NK-92 treated with Interleukin-12 subunit alpha and Interleukin-12 subunit beta, amount 100 ng/mL, for 24 hours (cell line): ENCODE measurements around the gene CLEC16A.

ENCODE experiments used
- DNase-seq: peaks from one replicate; lab custom pipeline; 2025; lab: John Stamatoyannopoulos, UW

The CLEC16A gene

DNA sequence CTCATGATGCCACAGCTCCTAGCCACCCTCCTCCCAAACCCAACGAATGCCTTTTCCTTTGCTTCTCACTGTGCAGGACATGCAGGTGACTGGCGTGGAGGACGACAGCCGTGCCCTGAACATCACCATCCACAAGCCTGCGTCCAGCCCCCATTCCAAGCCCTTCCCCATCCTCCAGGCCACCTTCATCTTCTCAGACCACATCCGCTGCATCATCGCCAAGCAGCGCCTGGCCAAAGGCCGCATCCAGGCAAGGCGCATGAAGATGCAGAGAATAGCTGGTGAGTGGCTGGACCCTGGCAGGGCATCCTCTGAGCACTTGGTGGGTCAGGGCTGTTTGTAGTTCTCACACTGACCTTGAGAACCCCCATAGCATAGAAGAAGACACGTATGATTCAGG is 179.3 kb downstream of the CLEC16A start:
- no peak for DNase-seq

DNA sequence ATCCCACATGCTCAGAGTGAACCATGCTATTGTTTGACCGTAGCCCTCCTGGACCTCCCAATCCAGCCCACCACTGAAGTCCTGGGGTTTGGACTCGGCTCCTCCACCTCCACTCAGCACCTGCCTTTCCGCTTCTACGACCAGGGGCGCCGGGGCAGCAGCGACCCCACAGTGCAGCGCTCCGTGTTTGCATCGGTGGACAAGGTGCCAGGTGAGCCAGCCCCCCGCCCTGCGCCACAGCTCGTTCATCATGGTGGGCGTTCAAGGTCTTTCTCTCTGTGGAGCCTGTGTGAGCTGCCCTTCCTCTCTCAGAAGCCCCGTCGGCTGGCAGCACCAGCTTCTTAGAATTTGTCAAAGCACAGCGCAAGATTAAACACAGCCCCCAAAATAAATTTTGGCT is 181.6 kb downstream of the CLEC16A start:
- no peak for DNase-seq

DNA sequence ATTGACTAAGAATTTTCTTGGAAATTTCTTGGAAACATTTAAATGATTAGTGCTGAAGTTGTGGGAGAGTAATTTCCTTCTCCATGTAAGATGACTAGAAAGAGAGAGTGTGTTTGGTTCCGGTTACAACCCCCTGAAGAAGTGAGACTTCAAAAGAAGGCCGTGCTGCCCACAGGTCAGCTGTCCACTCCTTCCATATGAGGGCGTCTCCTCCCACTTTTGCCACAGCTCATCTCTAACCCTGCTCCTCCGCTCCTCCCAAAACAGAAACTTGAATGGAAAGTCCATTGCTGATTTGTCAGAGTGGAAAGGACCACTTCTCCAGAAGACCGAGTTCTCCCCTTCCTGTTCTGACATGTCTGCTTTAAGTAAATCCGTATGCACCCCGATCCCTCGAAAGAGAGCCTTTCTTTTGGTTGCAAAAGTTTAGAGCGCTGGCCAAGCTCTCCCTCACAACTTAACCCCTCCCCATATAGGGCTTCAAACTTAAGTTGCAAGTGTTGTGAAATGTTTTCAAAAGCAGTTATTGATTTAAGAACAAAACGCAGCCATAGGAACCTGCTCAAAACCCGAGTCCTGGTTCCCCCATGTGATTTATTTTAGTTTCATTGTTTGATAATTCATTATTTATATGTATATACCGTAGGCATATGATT is 182.2 kb downstream of the CLEC16A start:
- no peak for DNase-seq

DNA sequence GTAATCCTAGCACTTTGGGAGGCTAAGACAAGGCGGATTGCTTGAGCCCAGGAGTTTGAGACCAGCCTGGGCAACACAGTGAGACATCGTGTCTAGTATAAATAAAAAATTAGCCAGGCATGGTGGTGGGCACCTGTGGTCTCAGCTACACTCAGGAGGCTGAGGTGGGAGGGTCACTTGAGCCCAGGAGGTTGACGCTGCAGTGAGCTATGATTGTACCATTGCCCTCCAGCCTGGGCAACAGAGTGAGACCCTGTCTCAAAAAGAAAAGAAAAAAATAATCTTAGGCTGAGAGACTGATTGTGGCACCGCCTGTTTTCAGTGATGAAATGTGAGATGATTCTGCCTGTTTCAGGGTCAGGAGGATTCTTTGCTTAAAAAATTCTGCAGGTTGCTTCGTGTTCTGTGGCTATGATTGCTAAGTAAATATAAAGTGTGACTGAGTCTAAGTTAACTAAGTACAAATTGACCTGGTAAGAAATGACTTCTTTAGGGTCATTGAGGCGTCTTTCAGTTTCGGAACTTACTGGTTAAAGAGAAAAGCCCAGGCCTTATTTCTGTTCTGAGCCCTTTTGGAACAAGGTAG is 183.3 kb downstream of the CLEC16A start:
- DNase-seq, result no peak

DNA sequence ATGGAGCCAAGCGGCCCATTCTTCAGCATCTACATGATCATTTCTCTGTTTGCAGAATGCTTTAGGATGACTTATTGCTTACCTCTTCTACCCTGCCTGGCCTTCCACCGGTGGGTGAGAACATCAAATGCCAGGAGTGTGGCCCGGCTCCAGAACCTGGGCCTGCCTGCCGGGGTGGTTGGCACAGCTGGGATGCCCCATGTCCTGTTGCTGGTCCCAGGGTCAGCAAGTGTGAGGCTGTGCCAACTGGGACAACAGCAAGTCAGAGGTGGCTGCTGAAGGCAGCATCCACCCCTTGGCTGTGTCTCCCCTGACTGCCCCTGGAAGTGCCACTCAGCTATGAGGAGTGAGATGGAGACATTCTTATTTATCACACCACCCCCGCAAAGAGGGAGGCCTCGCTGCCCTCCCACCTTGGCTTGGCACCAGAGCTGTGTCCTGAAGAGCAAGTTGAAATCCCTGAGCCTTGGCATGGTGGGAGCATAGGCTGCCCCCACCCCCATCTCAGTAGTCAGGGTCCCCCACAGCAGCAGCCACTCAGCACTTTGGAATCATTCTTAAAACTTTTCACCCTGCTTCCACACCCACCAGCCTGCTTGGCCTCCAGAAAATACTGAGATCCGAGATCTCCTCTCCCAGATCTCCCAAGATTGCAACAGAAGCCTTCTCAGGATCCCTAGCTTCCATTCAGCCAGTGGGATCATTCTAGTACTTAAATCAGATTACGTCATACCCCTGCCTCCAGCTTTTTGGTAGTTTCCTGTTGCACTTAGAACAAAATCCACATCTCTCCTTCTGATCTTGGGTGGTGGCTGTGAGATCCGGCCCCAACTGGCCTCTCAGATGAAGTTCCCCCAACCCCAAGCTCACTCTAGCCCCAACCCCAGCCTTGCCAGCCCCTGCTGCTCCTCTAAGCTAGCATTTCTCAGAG is 184.1 kb downstream of the CLEC16A start:
- no peak for DNase-seq

DNA sequence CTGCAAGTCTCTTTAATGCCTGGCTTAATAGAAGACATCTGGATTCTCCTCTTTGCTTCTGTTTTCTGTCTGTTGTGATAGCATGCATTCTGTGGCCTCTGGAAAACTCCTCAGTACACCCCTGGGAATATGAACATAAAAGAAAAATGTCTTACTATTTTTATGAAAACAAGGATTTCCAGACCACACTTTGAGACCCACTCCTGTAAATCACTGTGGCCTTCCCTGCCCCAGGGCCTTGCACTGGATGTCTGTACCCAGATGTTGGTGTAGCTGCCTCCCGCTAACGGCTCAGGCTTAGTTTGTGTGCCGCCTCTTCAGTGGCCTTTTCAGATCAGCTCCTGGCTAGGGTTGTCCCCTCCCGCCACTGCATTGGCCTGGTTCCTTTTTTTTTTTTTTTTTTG is 185.0 kb downstream of the CLEC16A start:
- DNase-seq, result no peak

DNA sequence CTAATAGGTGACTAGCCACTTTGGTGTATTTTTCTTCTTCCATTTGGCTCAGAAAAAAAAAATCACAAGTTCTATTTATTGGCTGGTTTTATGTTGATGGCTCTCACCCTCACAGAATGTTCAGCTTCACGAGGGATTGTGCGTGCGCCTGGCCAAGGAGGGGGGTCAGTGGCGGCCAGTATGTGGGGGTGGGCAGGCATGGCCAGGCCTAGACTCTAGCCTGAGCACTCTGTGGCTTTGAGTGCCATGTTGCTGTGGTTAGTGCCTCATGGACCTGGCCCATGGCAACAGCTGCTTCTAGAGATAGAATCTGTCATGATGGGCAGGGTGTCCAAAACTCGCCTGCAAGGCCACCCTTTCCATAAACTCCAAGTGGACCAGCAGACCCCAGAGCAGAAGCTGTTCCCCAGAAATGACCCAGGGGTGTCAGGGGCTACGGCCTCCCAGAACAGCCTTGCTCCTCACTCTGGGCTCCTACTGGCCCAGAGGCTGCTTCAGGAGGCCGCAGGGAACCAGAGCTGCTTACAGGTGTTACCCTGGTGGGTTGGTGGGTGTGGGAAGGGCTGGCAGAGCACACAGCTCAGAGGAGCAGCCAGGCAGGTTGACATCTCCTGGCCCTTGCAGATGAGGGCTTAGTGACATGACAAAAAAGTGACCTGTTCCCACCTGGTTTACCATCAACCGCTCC is 186.8 kb downstream of the CLEC16A start:
- DNase-seq, result no peak

DNA sequence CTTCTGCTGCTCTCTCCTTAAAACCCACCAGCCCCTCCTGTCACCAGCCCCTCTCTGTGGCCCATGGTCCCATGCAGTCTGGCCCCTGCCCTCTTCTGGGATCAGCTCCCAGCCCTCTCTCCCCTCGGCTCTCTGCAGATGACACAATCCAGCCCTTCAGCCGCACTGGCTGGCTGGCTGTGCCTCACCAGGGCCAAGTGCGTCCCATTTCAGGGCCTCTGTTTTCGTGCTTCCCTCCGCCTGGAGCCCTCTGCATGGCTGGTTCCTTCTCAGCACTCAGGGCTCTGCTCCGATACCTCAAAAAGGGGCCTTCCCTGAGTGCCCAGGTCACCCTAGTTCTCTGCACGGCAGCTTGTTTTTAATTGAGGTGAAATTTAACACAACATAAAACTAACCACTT is 187.3 kb downstream of the CLEC16A start:
- DNase-seq, result no peak

DNA sequence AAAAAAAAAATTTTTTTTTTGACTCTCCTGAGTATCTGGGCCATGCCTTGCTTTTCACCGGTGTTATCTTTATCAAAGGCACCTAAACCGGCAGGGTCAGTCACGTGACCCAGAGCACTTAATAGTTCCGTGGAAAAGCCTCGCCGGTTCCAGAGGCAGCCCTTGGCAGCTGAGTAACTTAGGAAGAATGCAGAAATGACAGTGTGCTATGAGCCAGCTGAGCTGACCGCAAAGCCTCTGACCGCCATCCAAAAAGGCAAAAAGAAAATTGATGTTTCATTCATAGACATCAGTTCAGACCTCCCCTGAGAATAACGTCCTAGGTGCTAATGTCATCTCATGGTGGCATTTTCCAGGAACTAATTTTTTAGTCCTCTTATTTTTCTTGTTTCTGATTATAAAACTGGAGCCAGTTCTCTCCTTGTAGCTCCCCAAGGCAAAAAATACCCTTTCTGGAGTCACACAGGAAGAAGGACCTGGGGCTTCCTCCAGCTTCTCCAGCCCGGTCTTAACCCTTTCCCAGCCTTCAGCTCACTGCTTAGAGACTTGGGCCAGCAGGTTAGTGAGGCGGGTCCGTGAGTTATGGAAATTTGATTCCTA is 189.1 kb downstream of the CLEC16A start:
- no peak for DNase-seq

DNA sequence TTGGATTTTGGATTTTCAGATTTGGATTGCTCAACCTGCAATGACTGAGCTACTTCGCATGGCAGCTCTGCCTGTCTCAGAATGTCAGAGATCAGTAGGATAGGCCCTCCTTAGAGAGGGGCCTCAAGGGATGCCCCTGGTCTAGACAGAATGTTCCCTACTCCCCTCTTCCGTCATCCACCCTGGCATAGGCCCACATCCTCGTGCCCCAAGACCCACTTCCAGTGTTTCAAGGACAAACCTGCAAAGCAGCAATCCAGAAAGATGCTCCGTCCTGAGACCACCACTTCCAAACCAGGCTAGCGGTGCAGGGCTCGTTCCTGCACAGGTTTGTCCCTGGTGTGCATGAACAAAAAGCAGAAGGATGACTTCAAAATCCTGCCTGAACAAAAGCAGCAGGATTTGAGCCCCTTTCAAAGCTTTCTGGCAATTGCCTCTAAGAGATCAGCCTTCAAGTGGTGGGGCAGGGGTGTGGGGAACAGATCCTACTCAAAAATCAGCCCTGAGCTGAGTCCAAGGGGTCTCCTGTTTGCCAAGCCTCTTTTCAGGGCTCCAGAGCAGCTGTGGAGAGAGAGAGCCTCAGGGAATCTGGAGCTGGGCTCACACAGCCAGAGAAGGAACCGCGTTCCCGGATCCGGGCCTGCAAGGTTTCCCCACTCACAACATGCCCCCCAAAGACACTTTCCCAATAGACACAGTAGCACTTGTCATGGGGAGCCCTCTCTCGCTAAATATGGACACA is 190.5 kb downstream of the CLEC16A start:
- DNase-seq, result no peak

DNA sequence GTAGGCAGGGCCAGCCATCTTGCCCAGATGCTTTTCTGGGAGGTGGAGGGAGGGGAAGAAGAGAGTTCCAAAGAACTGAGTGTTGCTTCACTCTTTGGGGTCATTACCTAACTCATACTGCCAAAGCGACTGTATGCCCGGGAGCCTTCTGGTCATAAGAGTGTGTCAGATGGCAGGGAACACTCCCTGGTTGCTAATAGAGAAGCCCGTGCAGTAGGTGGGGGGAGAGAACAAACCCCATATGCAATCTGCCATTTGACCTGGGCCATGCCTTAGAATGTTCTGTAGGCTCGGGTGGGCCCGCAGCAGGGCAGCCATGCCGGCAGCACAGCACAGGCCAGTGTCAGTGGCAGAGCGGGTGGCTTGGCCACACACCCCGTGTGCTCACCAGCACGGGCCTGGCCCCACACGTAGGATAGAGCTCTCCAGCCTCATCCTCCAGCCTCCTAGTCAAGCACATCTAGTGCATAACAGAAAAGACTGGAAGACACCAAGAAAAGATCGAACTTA is 191.2 kb downstream of the CLEC16A start:
- no peak for DNase-seq

DNA sequence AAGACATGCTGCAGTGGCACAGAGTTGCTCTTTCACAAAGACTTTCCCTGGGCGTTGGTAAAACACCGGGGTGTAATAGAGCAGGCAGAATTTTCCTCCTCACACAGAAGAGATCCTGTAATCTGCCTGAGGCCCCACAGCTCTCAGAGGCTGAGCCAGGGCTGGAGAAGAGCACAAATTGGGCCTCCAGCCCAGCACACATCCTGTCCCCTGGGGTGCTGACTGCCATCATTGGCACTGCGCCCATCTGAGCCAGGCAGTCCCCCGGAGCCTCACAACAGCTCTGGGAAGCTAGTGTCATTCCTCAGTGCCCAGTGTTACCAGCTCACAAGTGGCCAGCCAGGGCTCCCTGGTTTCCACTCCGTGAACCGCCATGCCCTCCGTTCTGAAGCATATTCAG is 192.2 kb downstream of the CLEC16A start:
- DNase-seq, result no peak

DNA sequence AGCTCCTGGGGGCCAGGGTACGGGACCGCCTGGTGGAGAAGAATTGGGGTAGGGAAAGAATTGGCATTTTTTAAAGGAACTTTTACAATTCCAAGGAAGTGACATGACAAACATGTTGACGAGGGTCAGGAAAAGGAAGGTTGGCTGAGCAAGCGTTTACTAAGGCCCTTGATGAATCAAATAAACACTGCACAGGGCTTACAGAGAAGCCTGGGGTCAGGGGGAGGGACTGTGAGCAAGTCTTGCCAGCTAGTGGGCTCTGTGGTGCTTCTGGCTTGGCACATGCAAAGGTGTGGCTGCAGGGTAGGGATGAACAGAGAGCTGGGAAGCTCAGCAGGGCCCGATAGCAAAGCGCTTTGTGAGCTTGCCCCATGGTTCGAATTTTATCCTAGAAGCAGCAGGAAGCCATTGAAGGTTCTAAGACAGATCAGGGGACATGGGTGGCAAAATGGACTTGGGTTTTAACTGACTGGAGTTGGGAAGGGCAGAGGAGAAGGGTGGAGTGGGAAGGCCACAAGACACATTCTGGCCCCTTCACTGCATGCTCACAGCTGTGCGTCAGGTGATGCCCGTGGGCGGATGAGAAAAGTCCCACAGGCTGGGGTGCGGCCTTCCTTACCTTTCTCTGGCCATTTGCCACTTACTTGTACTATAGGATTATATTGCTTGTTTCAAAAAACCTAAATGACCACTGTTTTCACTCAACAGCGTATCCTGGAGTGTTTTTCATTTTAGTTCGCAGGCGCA is 193.8 kb downstream of the CLEC16A start:
- no peak for DNase-seq

DNA sequence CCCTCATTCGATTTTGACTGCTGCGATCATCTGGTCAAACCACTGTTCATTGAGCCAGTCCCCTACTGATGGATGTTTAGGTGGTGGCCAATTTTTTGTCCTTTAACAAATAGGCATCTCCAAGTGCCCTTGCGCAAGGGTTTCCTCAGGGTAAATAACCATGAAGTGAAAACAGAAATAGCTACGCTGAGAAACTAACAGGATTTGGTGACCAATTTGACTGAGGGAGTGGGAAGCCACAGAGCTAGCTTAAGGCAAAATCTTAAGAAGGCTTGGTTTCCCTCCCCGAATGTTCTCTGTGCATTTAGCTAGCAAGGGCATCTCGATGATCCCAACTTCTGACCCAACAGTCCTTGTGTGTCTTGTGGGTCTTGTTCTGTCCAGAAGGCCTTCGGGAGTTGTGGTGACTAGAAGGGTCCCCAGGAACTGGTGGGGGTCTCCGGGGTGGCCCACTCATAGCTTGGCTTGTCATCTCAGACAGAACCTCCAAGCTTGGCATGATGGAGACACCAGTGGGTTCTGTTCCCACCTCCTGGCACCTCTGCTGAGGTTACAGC is 194.5 kb downstream of the CLEC16A start:
- no peak for DNase-seq

DNA sequence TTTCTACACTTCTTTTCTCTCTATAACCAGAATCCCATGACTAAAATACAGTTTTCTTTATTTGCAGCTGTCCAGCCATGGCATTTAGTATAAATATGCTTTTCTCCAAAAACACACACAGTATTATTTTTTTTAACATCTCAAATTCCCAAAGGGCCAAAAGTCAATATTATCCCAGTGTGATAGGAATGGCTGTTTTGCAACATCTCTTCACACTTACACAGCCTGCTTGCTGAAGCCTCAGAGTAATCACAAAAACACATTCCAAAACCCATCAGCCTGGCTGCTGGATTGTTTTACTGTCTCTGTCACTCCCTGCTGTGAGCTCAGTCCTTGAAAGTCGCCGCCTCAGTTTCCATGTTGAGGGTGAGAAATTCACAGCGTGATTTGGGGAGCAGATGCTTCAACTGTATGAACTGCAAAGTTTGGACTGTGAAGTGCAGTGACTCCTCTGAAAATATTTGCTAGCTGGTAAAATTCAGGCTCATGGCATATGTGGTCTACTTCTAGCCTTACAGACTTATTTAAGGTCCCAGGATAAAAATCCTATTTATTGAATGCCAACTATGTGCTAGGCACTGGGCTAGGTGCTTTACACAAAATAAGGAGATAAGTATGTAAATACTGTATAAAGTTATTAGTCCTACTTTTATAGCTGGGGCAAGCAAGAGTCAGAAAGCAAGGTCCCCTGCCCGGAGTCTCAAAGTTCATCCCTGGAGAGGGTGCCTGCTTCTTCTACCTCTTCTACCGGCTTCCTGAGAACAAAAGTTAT is 195.1 kb downstream of the CLEC16A start:
- no peak for DNase-seq

DNA sequence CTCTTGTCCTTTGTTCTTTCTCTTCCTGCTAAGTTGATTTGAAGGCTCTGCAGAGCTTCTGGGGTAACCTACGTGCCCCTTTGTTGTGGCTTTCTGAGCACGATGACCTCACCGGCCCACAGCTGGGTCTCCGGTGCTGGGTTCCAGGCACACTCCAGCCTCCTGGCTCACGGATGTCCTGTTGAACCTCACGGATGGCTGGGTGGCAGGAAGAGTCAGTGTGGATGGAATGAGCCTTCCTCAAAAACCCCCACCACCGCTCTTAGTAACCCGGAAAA is 195.7 kb downstream of the CLEC16A start:
- DNase-seq, result no peak

DNA sequence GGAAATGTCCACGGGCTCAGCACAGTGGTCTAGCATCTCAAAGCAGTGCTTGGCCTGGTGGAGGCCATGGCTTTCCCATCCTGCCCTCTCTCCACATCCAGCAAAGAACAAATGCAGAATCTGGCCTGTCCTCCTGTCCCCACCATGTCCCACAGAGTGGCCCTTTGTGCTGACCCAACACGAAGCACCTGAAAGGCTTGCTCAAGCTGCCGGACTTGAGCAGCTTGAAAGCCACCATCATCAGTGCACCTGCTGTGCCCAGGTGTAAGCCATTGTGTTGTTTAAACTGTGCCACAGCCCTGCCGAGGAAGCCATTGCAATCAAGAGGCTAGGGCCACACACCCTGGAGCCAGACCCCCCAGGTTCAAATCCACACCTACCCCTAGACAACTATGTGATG is 196.1 kb downstream of the CLEC16A start:
- no peak for DNase-seq

DNA sequence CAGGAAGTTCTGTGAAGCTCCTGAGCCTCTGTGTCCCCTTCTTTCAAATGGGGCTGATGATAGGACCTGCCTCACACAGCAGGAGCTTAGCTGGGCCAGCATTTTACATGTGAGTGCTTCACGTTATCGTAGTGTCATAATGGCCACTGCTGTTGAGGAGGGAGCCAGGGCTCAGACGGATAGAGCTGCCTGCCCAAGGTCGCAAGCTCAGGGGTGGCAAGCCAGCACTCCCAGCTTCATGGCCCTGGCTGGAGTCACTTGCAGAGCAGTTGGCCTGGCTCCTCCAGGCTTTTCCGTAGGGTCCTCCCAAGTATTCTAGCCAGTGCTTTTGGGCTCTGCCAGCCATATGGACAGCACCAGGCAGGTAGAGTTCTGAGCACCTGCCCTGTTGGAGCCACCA is 196.5 kb downstream of the CLEC16A start:
- no peak for DNase-seq

DNA sequence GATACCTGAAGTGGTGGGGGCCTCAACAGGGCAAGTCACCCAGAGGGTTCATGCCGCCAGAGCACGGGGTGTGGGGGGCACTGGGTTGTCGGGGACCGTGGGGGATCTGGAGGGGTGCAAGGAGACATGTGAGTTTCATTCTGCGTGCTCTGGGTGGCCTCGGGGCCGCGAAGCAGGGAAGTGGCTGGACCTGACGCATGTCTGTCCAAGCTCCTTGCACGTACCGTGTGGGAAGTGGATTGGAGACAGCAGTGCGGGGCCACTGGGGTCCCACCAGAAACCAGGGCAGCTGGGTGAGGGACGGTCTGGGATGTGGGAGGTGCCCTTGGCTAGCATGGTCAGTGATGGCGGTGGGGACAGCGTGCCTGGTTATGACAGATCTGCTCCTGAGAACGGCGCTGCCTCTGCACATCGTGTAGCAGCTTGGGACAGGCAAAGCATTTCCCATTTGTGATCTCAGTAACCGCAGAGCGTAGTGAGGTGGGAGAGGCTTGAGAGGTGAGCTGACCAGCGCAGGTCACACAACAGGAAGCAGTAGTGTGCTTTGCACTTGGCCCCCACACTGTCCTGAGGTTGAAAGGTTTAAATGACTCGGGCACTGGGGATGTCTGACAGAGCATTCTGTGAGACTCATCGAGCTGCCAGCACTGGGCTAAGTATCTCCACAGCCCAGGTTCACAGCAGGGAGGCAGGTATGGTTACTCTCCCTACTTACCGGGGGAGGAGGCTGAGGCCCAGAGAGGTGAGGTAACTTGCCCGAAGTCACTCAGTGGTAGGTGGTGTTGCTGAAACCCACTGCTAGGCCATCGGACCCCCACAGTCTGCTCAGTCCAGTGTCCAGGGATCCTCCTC is 197.3 kb downstream of the CLEC16A start:
- no peak for DNase-seq
